T-helper 2 cell (primary cell): Measurements from ENCODE around the gene DDX42.
A peak's percentile ranks its signal among the peaks of the same experiment; 100 is the strongest.
"Not testable (repeated sequence)": the region's sequence is repeated elsewhere in the genome, so short reads cannot be mapped to it uniquely, and the experiment has no call there.

ENCODE experiments used
- DNase-seq, 5 experiments: peaks; one replicate each; pipeline versions ENCODE4 v3.0.0 to v3.0.0-alpha.2; 2012 to 2022

Gene DDX42

DNA sequence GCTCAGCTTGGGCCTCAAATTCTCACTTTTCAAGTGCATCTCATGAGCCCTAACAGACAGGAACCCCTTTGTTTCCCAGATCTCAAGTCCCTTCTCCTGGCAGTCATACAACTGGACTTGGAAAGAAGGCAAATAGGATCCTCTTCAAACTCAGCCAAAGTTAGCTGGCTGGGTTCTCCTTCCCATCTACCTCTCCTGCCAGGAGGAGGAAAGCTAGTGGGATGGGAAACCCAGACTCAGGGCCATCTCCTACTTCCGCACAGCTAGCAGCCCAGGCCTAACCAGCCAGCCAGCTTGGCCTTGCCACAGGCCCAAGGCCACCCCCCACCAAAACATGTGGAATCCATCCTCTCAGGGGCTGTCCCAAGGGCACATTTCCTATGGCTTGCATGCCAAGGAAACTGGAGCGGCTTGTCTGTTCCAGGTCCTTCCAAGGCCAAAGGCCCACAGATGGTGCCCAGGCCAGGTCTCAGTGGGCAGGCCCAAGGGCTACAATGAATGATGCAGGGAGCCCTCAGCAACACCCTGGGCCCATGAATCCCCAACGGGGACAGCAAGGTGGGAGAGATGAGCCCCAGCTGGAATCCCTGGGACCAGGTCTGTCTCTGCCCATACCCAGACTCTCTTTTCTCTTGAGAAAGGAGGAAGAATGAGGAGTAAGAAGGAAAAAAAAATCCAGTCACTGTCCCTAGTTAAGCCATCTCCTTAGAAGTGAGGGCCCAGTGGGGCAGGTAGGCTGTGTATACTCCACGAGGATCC is 66.8 kb downstream of the DDX42 start:
- no peak for DNase-seq

DNA sequence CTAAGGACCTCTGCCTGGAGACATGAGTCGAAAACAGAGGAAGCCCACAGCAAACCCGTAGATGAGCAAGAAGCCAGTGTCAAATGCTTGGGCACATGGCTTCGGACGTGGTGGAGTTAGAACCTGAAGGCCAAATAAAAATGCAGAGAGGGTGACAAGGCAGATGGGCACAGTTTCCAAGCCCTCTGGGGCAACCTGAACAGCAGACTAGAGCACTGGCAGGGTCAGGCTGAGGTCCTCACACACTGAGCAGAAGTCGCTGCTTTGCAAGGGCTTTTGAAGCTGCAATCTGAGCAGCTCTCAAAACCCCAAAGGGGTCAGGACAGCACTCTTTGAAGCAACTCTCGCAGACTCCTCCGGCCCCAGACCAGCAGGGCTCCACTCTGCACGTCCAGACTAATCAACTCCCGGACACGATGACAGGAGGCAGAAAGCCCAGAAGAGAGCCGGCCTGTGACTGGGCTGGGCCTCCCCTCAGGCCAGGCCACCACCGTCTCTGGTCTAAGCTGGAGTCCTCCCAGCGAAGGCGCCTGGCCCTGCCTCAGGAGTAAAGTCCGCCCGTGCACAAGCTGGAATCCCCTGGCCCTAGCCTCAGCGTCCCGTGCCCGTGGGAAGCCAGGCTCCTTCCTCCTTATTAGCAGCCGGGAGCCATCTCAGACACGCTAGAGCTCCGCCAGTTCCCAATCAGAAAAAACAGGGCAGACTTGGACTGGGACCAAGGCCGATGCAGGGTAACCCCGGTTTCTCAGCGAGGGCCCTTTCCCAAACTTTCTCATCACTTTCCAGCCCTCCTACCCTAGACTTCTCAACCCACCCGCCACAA is 67.6 kb downstream of the DDX42 start:
- DNase-seq, result peak in 1 of 5 experiments; percentile 29

DNA sequence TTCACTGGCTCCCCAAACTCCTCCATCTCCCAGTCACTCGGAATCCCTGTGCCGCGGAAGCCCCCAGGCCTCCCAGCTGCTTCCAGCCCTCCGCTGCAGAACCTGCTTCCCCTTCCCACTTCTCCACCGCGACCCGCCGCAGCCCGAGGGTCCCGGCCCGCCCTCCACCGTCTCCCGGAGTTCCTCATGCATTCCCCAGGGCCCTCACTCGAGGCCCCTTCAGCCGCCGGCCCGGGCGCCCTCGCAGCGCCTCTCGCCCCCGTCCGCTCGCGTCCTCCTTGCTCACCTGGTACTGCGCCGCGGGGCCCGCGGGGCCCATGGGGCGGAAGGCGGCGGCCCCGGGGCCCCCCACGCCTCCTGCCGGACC is 68.2 kb downstream of the DDX42 start:
- no peak for DNase-seq

DNA sequence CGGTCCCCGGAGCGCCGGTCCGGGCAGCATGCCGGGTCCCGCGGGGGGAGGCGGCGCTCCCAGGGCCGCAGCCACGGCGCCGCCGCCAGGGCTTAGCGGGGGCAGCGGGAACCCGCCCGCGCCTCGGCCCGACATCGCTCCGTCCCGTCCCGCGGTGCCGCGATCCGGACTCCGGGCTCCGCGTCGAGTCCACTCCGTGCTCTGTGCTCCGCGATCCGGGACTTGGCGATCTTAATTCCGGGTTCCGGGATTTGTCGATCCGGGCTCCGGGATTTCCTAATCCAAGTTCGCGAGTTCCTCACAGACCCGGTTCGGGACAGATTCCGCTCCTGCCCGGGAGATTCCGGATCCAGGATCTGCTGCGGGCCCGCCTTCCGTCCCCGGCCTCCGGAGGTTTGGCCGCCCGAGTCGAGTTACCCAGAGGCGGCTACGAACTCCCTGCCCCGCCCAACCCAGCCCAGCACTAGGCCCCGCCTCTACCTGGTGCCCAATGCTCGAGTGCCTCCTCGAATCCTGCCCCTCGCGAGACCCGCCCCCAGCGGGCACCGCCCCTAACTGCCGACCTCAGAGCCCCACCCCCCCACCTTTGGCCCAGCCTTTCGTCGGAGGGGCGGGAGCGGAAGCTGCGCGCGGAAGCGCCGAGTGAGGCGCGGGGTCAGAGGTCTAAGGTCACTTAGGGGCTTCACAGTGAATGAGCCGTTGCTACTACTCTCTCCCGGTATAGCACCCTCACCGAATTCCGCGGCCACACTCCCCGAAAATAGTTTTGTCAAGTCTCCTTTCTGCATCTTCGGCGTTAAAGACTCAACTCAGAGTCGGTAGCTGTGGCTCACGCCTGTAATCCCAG is 68.8 kb downstream of the DDX42 start, which contains the start of gene SMARCD2:
SMARCD2 (minus strand) TSS at position 146 of the 847 bp plus-strand sequence; CDS start at position 135, 11 bp downstream.
- peak; percentile 96 to 99 (median 98) for DNase-seq

DNA sequence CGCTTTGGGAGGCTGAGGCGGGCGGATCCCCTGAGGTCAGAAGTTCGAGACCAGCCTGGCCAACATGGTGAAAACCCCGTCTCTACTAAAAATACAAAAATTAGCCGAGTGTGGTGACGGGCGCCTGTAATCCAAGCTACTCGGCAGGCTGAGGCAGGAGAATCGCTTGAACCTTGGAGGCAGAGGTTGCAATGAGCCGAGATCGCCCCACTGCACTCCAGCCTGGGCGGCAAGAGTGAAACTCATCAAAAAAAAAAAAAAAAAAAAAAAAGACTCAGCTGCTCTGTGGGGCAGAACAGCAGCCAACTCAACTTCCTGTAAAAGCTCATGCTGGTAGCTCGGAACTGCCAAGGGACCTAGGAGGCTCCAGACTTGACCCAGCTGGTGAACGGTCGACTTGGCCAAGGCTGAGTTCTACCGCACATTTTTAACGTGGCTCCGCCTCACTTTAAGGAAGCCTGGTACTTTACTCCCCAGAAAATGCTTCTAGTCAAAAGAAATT is 69.5 kb downstream of the DDX42 start:
- DNase-seq, result peak in 1 of 5 experiments; percentile 75

DNA sequence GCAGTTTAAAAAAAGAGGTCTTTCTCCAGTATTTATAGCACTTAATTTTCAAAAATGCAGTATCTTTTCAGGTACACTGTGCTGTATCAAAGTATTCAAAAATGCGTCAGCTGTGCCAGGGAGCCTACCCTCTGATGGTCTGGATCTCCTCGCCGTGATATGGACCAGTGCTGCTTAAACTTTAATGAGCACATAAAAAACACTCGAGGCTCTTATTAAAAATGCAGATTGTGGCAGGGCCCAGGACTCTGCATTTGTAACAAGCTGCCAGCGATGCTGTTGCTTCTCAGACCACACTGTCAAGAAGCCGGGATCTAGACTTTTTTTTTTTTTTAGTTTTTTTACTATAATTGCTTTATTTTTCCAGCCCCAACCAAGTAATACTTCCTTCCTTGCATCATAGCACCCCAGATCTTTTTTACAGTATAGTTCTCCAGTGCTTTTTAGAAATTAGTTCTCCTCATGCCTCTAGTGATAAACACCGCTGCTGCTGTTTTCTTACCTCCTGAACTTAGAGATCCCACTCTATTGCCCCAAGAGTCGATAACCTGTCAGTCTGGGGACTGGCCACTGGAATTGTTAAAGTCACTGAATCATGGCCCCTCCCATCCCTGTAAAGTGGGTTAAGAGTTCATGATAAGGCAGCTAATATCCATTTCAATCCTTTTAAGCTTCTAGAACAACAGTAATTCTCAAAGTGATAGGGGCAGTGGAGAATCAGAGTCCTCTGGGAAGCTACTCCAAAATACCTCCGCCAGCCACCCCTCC is 70.1 kb downstream of the DDX42 start:
- peak in 1 of 5 experiments; percentile 24 for DNase-seq

DNA sequence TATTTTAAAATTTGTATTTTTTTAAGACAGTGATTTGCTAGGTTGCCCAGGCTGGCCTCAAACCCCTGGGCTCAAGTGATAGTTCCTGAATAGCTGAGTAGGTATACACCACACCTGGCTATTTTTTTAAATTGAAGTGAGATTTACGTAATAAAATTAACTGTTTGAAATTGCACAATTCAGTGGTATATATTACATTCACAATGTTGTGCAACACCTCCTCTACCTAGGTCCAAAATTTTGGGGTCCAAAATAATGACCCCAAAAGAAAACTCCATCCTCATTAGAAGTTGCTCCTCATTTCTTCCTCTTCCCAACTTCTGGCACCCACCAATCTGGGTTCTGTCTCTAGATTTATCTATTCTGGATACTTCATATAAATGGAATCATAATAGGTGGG is 71.5 kb downstream of the DDX42 start:
- no peak for DNase-seq

DNA sequence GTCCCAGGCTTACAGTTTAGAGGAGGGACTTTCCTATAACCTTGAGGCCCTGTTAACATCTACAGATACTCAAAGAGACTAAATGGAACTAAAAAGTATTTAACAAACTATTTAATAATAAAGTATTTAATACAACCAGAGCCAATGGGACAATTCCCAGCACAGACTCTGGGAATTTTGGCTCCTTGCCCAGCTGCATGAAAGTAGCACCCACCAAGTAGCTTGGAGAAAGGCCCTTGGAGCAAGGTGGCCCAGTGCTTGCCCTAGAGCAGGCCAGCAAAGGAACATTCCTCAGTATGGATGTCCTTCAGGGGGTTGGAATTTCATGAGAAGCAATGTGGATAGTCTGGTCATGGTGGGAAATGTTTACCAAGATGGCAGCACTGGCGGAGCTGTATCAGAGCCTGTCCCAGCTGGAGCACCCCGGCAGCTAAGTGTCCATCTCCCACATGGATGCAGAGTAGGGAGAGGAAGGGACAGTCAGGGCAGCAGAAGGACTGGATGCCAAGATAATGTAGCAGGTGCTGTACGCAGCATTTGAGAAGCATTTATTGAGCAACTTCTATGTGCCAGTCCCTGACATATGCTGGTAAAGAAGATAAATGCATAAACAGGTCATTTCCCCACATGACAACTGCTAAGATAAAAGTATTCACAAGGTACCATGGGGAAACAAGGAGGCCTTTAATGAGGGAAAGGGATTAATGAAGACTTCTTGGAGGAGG is 73.7 kb downstream of the DDX42 start:
- no peak for DNase-seq

DNA sequence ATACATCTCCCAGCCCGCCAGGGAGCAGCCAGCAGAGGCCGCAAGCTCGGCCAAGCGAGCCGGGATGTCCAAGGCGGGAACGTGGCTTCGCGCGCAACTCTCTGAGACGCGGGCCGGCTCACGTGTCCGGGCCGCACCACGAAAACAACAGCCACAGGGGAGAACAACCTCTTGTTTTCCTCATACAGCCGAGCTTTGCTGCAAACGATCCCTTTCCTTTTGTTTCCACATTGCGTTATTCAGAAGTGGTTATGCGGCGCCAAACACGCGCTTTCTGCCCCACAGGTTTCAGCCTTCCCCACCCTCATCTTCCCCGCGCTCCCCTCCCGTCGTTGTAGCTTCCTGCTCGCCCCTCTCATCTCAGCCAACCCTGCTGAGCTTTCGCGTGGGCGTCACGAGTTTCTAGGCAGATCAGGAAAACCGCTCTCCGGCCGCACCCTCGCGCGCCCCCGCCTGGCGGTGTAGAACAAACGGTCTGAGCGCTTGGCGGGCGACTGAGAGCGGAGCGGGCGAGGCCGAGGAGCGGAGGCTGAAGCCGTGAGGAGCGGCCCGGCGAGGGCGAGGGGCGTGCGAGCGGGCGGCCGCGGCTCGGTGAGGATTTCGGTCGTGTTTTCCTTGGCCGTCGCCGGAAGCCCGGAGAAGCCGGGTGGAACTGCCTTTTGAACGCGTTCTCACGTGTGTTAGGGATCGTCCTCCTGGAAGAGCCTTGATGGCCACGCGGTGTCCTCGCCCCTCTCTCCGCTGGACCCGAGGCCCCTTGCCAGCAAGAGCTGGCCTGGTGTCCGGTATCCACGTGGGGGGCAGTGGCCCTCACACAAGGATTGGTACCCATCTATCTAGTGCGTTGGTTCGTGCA is 75.1 kb downstream of the DDX42 start:
- peak; percentile 87 to 97 (median 90) for DNase-seq

DNA sequence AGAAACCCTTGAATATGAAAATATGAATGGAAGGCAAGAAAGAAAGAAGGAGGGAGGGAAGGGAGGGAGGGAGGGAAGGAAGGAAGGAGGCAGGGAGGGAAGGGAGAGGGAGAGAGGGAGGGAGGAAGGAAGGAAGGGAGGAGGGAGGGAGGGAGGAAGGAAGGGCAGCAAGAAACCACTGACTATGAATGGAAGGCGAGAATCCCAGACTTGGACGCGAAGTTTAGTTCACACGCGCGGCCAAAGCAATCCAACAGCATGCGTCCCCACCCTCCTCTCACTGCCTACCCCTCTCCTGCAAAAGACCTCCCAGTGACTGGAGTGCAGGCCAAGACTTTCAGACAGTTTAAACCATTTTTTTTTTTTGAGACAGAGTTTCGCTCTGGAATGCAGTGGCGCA is 76.4 kb downstream of the DDX42 start:
- no peak for DNase-seq

DNA sequence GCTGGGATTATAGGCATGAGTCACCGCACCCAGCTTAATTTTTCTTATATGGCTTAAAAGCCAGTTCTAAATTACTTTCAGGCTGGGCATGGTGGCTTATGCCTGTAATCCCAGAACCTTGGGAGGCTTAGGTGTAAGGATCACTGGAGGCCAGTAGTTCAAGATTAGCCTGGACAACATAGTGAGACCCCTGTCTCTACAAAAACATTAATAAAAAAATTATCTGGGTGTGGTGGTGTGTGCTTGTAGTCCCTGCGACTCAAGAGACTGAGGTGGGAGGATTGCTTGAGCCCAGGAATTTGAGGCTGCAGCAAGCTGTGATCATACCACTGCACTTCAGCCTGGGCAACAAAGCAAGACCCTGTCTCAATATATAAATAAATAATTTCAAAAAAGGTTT is 79.3 kb downstream of the DDX42 start:
- DNase-seq, result no peak

DNA sequence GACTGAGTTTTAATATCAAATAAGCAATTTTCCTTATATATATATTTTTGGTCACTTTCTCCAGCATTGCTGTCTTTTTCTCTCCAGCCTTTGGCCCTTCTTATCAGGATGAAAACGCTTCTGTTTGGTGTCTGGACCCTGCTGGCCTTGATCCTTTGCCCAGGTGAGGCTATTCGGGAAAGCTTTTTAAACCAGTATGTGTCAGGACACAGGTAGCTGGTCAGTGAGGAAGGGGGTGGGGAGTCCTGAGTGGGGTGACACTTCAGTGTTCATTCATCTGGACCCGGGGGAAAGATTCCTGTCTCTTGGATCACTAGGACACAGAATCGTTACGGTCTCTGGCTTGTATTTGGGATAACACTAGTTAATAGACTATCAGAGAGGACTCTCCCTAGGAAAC is 80.7 kb downstream of the DDX42 start:
- DNase-seq, result no peak

DNA sequence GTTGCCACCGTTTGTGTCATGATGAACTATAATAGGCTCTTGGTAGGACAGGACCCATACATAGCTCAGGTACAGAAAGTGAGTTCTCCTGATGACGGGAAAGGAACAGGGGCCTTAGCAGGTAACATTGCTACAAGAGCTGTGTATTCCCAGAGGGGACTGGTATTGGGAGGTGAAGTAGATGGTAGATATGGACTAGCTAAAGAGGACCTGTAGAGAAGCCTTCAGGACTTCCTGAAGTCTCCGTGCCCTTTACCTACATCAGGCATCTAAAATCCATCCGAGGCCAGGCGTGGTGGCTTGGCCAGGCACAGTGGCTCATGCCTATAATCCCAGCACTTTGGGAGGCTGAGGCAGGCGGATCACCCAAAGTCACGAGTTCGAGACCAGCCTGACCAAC is 81.2 kb downstream of the DDX42 start:
- no peak for DNase-seq

DNA sequence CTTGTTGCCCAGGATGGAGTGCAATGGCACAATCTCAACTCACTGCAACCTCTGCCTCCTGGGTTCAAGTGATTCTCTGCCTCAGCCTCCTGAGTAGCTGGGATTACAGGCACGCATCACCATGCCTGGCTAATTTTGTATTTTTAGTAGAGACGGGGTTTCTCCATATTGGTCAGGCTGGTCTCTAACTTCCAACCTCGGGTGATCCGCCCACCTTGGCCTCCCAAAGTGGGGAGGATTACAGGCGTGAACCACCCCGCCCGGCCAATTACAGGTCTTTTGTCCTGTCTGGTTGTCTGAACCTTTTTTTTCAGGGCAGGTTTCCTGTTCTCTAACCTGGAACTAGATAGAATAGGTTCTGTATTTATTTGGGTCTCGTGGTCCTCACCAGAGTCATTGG is 82.5 kb downstream of the DDX42 start:
- DNase-seq, result not testable (repeated sequence)

DNA sequence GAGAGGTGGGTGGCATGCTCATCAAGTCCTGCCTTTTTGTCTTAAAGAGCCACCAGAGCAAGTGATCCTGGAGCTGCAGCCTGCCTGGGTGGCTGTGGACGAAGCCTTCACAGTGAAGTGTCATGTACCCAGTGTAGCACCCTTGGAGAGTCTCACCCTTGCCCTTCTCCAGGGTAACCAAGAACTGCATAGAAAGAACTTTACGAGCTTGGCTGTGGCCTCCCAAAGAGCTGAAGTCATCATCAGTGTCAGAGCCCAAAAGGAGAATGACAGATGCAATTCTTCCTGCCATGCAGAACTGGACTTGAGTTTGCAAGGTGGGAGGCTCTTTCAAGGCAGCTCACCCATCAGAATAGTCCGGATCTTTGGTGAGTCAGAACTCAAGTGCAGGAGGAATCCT is 85.3 kb downstream of the DDX42 start:
- no peak for DNase-seq

DNA sequence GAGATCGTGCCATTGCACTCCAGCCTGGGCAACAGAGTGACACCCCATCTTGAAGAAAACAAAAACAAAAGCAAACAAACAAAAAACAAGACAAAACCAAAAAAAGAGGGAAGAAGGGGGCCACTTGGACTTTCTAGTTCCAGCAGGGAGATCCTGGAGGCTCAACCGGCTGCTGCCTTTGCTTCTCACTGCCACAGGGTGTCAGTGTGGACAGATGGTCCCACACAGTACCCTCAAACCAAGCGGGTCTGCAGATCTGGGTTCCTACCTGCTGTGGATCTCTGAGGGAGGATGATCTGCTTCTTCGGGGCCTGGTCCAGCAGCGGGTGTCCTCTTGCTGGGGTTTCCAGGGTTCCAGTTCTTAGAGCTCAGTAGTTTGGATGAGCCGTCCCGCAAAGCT is 92.7 kb downstream of the DDX42 start:
- DNase-seq, result not testable (repeated sequence)
